HepG2 (cell line): ENCODE data around the gene MVB12A. TPM values are rescaled to one million over a fixed set of nuclear protein-coding genes. Genes with fewer than 3 reads are reported as not detected.

Source experiments
- DNMT3B ChIP-seq: conservative IDR thresholded peaks from 2 replicates; pipeline ENCODE4 v1.6.1; 2016; ENCODE audit warnings: missing biosample characterization, control low read depth
- ELF4 ChIP-seq: sonication (generic); formaldehyde crosslinking; IDR thresholded peaks from 2 replicates; pipeline ENCODE4 v1.5.0; 2020; ENCODE audit warnings: missing genetic modification reagents, mild to moderate bottlenecking, moderate library complexity, borderline replicate concordance
- FOXA1 ChIP-seq, 2 experiments: fragments of 450-650 bp in 1 of 2; sonication (generic) in 1 of 2; formaldehyde crosslinking in 1 of 2; IDR thresholded peaks; 2 replicates each; pipeline versions ENCODE4 v1.4.0 to v1.6.1; 2016 to 2020; ENCODE audit warnings: missing genetic modification reagents in 1 of 2
- FOXM1 ChIP-seq: sonication (generic); formaldehyde crosslinking; IDR thresholded peaks from 2 replicates; pipeline ENCODE4 v1.5.0; 2020; ENCODE audit warnings: missing genetic modification reagents
- KMT2A ChIP-seq: sonication (generic); formaldehyde crosslinking; IDR thresholded peaks from 2 replicates; pipeline ENCODE4 v1.4.0; 2020; ENCODE audit warnings: missing genetic modification reagents
- MEIS1 ChIP-seq: sonication (generic); formaldehyde crosslinking; IDR thresholded peaks from 2 replicates; pipeline ENCODE4 v1.9.0; 2021; ENCODE audit warnings: mild to moderate bottlenecking, missing genetic modification reagents, moderate library complexity, borderline replicate concordance
- RARG ChIP-seq: sonication (generic); formaldehyde crosslinking; IDR thresholded peaks from 2 replicates; pipeline ENCODE4 v1.4.0; 2020; ENCODE audit warnings: low read depth, mild to moderate bottlenecking, missing genetic modification reagents
- ZHX1 ChIP-seq: sonication (generic); formaldehyde crosslinking; IDR thresholded peaks from 2 replicates; pipeline ENCODE4 v1.8.1; 2022; ENCODE audit warnings: low read depth, mild to moderate bottlenecking, missing genetic modification reagents
- ZNF280B ChIP-seq: sonication (generic); formaldehyde crosslinking; IDR thresholded peaks from 2 replicates; pipeline ENCODE4 v1.5.0; 2020; ENCODE audit warnings: missing genetic modification reagents, mild to moderate bottlenecking, borderline replicate concordance
- ZNF335 ChIP-seq: sonication (generic); formaldehyde crosslinking; IDR thresholded peaks from 2 replicates; pipeline ENCODE4 v1.4.0; 2020; ENCODE audit warnings: missing genetic modification reagents
- ZNF777 ChIP-seq: sonication (generic); formaldehyde crosslinking; IDR thresholded peaks from 2 replicates; pipeline ENCODE4 v1.4.0; 2020; ENCODE audit warnings: missing genetic modification reagents
- polyA plus RNA-seq, 8 experiments: library from polyadenylated mRNA; depleted of rRNA in 3 of 8; stranded (reverse) in 7 of 8; unstranded in 1 of 8; fragments of >200 nt; fragmentation: Illumina TruSeq in 4 of 8; extraction: Trizol in 4 of 8; gene quantifications; 2 replicates each; pipeline versions ENCODE4 v1.2.1 to v1.2.3, GENCODE V29; 2011 to 2016; ENCODE audit warnings: low read depth in 4 of 8, missing spikeins in 1 of 8, mixed read lengths in 1 of 8; ENCODE audit not compliant: insufficient read depth in 1 of 8
- total RNA-seq, 5 experiments: library from RNA; depleted of rRNA; stranded (reverse); fragments of >200 nt; fragmentation: Illumina TruSeq; extraction: Trizol; gene quantifications; 2 replicates each; pipeline ENCODE4 v1.2.3, GENCODE V29; 2016; ENCODE audit warnings: low read depth in 1 of 5
- TF ChIP-seq, protein P1 (sequence below): sonication (generic); formaldehyde crosslinking; IDR thresholded peaks from 2 replicates; pipeline ENCODE4 v1.8.0; 2022; ENCODE audit warnings: missing genetic modification reagents, mild to moderate bottlenecking, inconsistent platforms, borderline replicate concordance
- TF ChIP-seq, protein P2 (sequence below): sonication (generic); formaldehyde crosslinking; IDR thresholded peaks from 2 replicates; pipeline ENCODE4 v1.4.0; 2020; ENCODE audit warnings: missing genetic modification reagents, borderline replicate concordance

The MVB12A gene
- total and polyA plus RNA-seq, 2 of the 13 experiments (the other 11 are each of a cell fraction or from before 2014, with no cell fraction given) = 35.7 to 36.1 TPM

- TF ChIP-seq, protein P1, sequence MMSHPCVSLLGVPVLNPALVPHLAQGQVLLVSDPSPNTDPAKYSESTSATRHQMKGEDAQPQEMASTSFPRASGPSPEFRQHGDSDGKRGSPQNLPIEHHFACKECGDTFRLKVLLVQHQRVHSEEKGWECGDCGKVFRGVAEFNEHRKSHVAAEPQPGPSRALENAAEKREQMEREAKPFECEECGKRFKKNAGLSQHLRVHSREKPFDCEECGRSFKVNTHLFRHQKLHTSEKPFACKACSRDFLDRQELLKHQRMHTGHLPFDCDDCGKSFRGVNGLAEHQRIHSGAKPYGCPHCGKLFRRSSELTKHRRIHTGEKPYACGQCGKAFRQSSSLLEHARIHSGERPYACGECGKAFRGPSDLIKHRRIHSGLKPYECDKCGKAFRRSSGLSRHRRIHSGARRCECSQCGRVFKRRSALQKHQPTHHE = 0 out of 2 replicates have a peak, but pooled peaks have one; percentile 65
- TF ChIP-seq KMT2A (CRISPR knock-in tag) = no peak
- no peak for TF ChIP-seq FOXA1 (IDR thresholded peaks at IDR 0.05)
- TF ChIP-seq FOXA1 (CRISPR knock-in tag; IDR thresholded peaks at IDR 0.05) = no peak
- TF ChIP-seq, protein P2, sequence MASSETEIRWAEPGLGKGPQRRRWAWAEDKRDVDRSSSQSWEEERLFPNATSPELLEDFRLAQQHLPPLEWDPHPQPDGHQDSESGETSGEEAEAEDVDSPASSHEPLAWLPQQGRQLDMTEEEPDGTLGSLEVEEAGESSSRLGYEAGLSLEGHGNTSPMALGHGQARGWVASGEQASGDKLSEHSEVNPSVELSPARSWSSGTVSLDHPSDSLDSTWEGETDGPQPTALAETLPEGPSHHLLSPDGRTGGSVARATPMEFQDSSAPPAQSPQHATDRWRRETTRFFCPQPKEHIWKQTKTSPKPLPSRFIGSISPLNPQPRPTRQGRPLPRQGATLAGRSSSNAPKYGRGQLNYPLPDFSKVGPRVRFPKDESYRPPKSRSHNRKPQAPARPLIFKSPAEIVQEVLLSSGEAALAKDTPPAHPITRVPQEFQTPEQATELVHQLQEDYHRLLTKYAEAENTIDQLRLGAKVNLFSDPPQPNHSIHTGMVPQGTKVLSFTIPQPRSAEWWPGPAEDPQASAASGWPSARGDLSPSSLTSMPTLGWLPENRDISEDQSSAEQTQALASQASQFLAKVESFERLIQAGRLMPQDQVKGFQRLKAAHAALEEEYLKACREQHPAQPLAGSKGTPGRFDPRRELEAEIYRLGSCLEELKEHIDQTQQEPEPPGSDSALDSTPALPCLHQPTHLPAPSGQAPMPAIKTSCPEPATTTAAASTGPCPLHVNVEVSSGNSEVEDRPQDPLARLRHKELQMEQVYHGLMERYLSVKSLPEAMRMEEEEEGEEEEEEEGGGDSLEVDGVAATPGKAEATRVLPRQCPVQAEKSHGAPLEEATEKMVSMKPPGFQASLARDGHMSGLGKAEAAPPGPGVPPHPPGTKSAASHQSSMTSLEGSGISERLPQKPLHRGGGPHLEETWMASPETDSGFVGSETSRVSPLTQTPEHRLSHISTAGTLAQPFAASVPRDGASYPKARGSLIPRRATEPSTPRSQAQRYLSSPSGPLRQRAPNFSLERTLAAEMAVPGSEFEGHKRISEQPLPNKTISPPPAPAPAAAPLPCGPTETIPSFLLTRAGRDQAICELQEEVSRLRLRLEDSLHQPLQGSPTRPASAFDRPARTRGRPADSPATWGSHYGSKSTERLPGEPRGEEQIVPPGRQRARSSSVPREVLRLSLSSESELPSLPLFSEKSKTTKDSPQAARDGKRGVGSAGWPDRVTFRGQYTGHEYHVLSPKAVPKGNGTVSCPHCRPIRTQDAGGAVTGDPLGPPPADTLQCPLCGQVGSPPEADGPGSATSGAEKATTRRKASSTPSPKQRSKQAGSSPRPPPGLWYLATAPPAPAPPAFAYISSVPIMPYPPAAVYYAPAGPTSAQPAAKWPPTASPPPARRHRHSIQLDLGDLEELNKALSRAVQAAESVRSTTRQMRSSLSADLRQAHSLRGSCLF (CRISPR knock-in tag) = no peak
- TF ChIP-seq RARG (CRISPR knock-in tag) = no peak
- peak; percentile 100 for TF ChIP-seq ZNF777 (CRISPR knock-in tag)
- TF ChIP-seq ZNF335 (CRISPR knock-in tag) = 0 out of 2 replicates have a peak, but pooled peaks have one; percentile 61
- no peak for TF ChIP-seq DNMT3B (CRISPR knock-in tag)
- no peak for TF ChIP-seq FOXM1 (CRISPR knock-in tag)
- TF ChIP-seq MEIS1 = peak; percentile 44; the same call in 1 of the 2 replicates
- TF ChIP-seq ZNF280B (CRISPR knock-in tag) = no peak
- peak; percentile 77 for TF ChIP-seq ZHX1 (CRISPR knock-in tag)
- TF ChIP-seq ELF4 (CRISPR knock-in tag) = peak; percentile 72; the same call in 1 of the 2 replicates
These were observed at the start of gene MVB12A (continued) for GRCh38 chr19:17419621-17420474.
